ENCODE data around the gene SLC35F4.

DNA sequence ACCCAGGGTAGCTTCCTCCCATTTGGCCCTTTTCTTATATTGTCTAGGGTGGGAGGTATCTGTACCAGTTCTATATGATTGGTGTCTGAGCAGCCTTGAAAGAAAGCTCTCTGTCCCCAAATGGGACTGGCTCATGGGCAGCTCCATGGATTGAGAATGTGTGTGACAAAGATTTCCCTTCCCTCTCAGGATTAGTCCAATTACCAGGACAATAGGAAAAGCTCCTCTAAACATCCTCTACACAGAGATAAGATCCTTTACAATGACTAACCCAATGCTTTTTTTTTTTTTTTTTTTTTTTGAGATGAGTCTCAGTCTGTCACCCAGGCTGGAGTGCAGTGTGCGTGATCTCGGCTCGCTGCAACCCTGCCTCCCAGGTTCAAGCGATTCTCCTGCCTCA is 112.1 kb downstream of the SLC35F4 start:
- TF ChIP-seq TCF12 (IDR thresholded peaks at IDR 0.05; ENCODE audit: low read depth, low read length) (no peak), POLR2AphosphoS5 (IDR thresholded peaks at IDR 0.05; ENCODE audit: low read depth, low read length) (no peak), ASH2L (IDR thresholded peaks at IDR 0.05; ENCODE audit: low read length) (no peak), ZNF274 (IDR thresholded peaks at IDR 0.05; ENCODE audit: borderline replicate concordance, extremely low read depth, low read length) (no peak), RFX5 (IDR thresholded peaks at IDR 0.05; ENCODE audit: borderline replicate concordance, low read depth, low read length) (no peak), SAP30 (IDR thresholded peaks at IDR 0.05; ENCODE audit: insufficient read depth, insufficient replicate concordance, low read length) (no peak), SIN3A (conservative IDR thresholded peaks at IDR 0.05 in 1 of 2, IDR thresholded peaks at IDR 0.05 in 1 of 2; ENCODE audit: low read depth in 1 of 2, low read length in 2 of 2) (no peak), EZH2 (IDR thresholded peaks at IDR 0.05; ENCODE audit: low read depth, low read length, severe bottlenecking) (no peak)
- TF ChIP-seq, protein P1, sequence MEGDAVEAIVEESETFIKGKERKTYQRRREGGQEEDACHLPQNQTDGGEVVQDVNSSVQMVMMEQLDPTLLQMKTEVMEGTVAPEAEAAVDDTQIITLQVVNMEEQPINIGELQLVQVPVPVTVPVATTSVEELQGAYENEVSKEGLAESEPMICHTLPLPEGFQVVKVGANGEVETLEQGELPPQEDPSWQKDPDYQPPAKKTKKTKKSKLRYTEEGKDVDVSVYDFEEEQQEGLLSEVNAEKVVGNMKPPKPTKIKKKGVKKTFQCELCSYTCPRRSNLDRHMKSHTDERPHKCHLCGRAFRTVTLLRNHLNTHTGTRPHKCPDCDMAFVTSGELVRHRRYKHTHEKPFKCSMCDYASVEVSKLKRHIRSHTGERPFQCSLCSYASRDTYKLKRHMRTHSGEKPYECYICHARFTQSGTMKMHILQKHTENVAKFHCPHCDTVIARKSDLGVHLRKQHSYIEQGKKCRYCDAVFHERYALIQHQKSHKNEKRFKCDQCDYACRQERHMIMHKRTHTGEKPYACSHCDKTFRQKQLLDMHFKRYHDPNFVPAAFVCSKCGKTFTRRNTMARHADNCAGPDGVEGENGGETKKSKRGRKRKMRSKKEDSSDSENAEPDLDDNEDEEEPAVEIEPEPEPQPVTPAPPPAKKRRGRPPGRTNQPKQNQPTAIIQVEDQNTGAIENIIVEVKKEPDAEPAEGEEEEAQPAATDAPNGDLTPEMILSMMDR (IDR thresholded peaks at IDR 0.05; ENCODE audit: control extremely low read depth in 1 of 3, insufficient read depth in 1 of 3, low read depth in 1 of 3, low read length in 3 of 3) = no peak
